ENCODE data around the gene FGF18. TPM values are rescaled to one million over a fixed set of nuclear protein-coding genes. Genes with fewer than 3 reads are reported as not detected.
A peak's percentile ranks its signal among the peaks of the same experiment; 100 is the strongest.

The FGF18 gene
- total and polyA plus RNA-seq, 11 donors: 3.4 to 63.0 (median 16.4) TPM

GRCh38 chr5:171424726-171425125, 5.3 kb downstream of the FGF18 start:
- TF ChIP-seq, protein P1, sequence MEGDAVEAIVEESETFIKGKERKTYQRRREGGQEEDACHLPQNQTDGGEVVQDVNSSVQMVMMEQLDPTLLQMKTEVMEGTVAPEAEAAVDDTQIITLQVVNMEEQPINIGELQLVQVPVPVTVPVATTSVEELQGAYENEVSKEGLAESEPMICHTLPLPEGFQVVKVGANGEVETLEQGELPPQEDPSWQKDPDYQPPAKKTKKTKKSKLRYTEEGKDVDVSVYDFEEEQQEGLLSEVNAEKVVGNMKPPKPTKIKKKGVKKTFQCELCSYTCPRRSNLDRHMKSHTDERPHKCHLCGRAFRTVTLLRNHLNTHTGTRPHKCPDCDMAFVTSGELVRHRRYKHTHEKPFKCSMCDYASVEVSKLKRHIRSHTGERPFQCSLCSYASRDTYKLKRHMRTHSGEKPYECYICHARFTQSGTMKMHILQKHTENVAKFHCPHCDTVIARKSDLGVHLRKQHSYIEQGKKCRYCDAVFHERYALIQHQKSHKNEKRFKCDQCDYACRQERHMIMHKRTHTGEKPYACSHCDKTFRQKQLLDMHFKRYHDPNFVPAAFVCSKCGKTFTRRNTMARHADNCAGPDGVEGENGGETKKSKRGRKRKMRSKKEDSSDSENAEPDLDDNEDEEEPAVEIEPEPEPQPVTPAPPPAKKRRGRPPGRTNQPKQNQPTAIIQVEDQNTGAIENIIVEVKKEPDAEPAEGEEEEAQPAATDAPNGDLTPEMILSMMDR (IDR thresholded peaks at IDR 0.05): no peak
- no peak for TF ChIP-seq POLR2A (IDR thresholded peaks at IDR 0.05)
- Histone ChIP-seq H3K4me1 (peaks cover 5 to 67% (median 23%) of the 10 kb centered on the region in 12 donors), H3K36me3 (no peaks in the 10 kb centered on the region), H3K9me3 (no peaks in the 10 kb centered on the region), H3K27me3 (peaks cover 0 to 18% (median 0%) of the 10 kb centered on the region in 9 donors), H3K4me3 (no peak overlapping the region), H3K27ac (peak overlapping the region in 1 of 12 donors; percentile 13)
- ATAC-seq: no peak
- 44 to 83% (median 63%) methylated on average over 1 to 5 of the region's 5 CpGs for WGBS, 4 donors
- intact Hi-C loops (cut with DNase I): loop anchor here in 9 of 10 donors (5.0 to 10.0 kb wide), 11 partner anchors 58 to 620 kb away; no protein-coding TSS in a partner anchor
- peak in 2 of 5 donors; percentile 9 to 40 for DNase-seq

DNA sequence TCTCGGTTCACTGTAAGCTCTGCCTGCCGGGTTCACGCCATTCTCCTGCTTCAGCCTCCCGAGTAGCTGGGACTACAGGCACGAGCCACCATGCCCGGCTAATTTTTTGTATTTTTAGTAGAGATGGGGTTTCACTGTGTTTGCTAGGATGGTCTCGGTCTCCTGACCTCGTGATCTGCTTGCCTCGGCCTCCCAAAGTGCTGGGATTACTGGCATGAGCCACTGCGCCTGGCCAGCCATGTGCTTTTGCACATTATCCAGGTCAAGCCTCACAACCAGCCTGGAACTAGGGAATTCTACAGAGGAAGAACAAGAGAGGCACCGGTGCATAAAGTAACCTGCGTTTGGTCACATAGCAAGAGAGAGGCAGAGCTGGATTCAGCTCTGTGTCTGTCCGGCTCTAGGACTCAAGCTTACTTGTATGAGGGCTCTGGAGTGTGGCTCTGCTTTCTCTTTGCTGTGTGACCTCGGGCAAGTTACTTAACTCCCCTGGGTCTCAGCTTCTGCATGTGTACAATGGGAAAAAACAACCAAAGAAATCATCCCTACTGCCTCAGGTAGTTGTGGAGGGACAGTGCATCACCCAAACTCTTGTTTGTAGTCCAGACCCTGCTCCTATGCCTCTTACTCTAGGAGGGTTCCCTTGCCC, 6.3 kb downstream of the FGF18 start:
- peak overlapping the region in 2 of 12 donors; percentile 29 to 48 for H3K27ac ChIP-seq
- no peaks in the 10 kb centered on the region for H3K9me3 ChIP-seq
- no peak overlapping the region for H3K4me3 ChIP-seq
- WGBS, 4 donors: 68 to 87% (median 75%) methylated on average over 14 of the region's 14 CpGs
- ATAC-seq (no peak), DNase-seq (peak in 1 of 5 donors; percentile 7)
- no peaks in the 10 kb centered on the region for H3K36me3 ChIP-seq
- H3K4me1 ChIP-seq: peaks cover 4 to 62% (median 17%) of the 10 kb centered on the region in 12 donors
- intact Hi-C loops (cut with DNase I): loop anchor here in 7 of 10 donors (10.0 kb wide), 6 partner anchors 59 to 619 kb away; no protein-coding TSS in a partner anchor
- peaks cover 0 to 8% (median 0%) of the 10 kb centered on the region in 9 donors for H3K27me3 ChIP-seq
- TF ChIP-seq, protein P1 (IDR thresholded peaks at IDR 0.05): no peak
- no peak for TF ChIP-seq POLR2A (IDR thresholded peaks at IDR 0.05)

- peaks cover 1 to 56% (median 14%) of the 10 kb centered on the region in 12 donors for H3K4me1 ChIP-seq
- TF ChIP-seq, protein P1 (IDR thresholded peaks at IDR 0.05): no peak
- TF ChIP-seq POLR2A (IDR thresholded peaks at IDR 0.05): no peak
- ATAC-seq: no peak
- peak overlapping the region in 2 of 12 donors; percentile 29 to 50 for H3K27ac ChIP-seq
- DNase-seq: peak in 1 of 5 donors; percentile 13
- H3K27me3 ChIP-seq: peaks cover 0 to 4% (median 0%) of the 10 kb centered on the region in 9 donors
- no peaks in the 10 kb centered on the region for H3K9me3 ChIP-seq
- no peak overlapping the region for H3K4me3 ChIP-seq
- 66 to 90% (median 72%) methylated on average over 4 of the region's 4 CpGs for WGBS, 4 donors
- intact Hi-C loops (cut with DNase I): loop anchor here in 7 of 10 donors (10.0 kb wide), 6 partner anchors 59 to 619 kb away; no protein-coding TSS in a partner anchor
- H3K36me3 ChIP-seq: no peaks in the 10 kb centered on the region
Observed at GRCh38 chr5:171426266-171426665, 6.8 kb downstream of the FGF18 start.

DNA sequence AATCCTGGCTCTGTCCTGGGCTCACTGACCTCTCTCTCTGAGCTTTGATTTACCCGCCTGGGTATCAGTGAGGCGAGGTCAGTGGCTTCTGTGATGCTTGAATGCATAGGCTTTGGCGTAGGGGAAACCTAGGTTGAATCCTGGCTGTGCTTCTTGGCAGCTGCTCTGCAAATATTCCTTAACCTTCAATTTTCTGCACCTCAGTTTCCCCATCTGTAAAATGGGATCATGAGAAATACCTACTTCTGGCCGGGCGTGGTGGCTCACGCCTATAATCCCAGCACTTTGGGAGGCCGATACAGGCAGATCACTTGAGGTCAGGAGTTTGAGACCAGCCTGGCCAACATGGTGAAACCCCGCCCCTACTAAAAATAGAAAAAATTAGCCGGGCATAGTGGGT, 7.2 kb downstream of the FGF18 start:
- peaks cover 0 to 53% (median 12%) of the 10 kb centered on the region in 12 donors for H3K4me1 ChIP-seq
- intact Hi-C loops (cut with DNase I): loop anchor here in 7 of 10 donors (10.0 kb wide), 6 partner anchors 58 to 618 kb away; no protein-coding TSS in a partner anchor

More for the DNA sequence above, 7.2 kb downstream of the FGF18 start:
- H3K4me3 ChIP-seq: no peak overlapping the region
- ATAC-seq (no peak), DNase-seq (peak in 2 of 5 donors; percentile 13 to 17)
- H3K27me3 ChIP-seq: no peaks in the 10 kb centered on the region
- no peak for TF ChIP-seq POLR2A (IDR thresholded peaks at IDR 0.05)
- TF ChIP-seq, protein P1 (IDR thresholded peaks at IDR 0.05): no peak
- WGBS, 4 donors: 59 to 81% (median 74%) methylated on average over 9 of the region's 9 CpGs
- H3K36me3 ChIP-seq: no peaks in the 10 kb centered on the region
- no peaks in the 10 kb centered on the region for H3K9me3 ChIP-seq
- H3K27ac ChIP-seq: peak overlapping the region in 2 of 12 donors; percentile 50 to 71

Measured in heart left ventricle (tissue), 16 donors.